Common myeloid progenitor, CD34-positive (primary cell): ENCODE measurements around the gene DEFB125.
"Not testable (repeated sequence)": the region's sequence is repeated elsewhere in the genome, so short reads cannot be mapped to it uniquely, and the experiment has no call there.

Source experiments
- CTCF ChIA-PET: fragments of 350-600 bp; sonication (Branson Sonifier 250); formaldehyde crosslinking; loops from one replicate; lab custom pipeline; 2021; ENCODE audit warnings: antibody characterized with exemption; lab: Charles Lee
- POLR2A ChIA-PET: fragments of 350-600 bp; sonication (Branson Sonifier 250); formaldehyde crosslinking; loops from one replicate; lab custom pipeline; 2021; ENCODE audit warnings: antibody characterized with exemption; lab: Charles Lee
- DNase-seq, 3 donors: peaks; one replicate each; pipeline versions ENCODE4 v3.0.0 to v3.0.0-alpha.2; 2013
- H3K27ac ChIP-seq, 2 experiments: 1 replicate in 1 of 2; 2 replicates in 1 of 2; pipeline ENCODE4 v1.7.0; 2013; ENCODE audit warnings: inconsistent platforms in 2 of 2, low read length in 2 of 2, mild to moderate bottlenecking in 2 of 2, low read depth in 1 of 2, moderate library complexity in 1 of 2; ENCODE audit not compliant: severe bottlenecking in 2 of 2, insufficient read depth in 1 of 2, poor library complexity in 1 of 2
- H3K27me3 ChIP-seq, 5 experiments: replicated peaks in 2 of 5; 1 replicate in 3 of 5; 2 replicates in 2 of 5; pipeline versions ENCODE4 v1.6.1 to v1.7.0; 2013; ENCODE audit warnings: low read length in 4 of 5, mild to moderate bottlenecking in 2 of 5, moderate library complexity in 2 of 5, inconsistent platforms in 1 of 5; ENCODE audit not compliant: insufficient read depth in 5 of 5, control insufficient read depth in 4 of 5
- H3K36me3 ChIP-seq, 4 experiments: 1 replicate in 2 of 4; 2 replicates in 2 of 4; pipeline versions ENCODE4 v1.6.1 to v1.7.0; 2013; ENCODE audit warnings: low read length in 3 of 4, control low read depth in 1 of 4, mild to moderate bottlenecking in 1 of 4; ENCODE audit not compliant: control insufficient read depth in 4 of 4, insufficient read depth in 4 of 4
- H3K4me1 ChIP-seq, 4 experiments: 1 replicate in 3 of 4; 2 replicates in 1 of 4; pipeline versions ENCODE4 v1.6.1 to v1.7.1; 2013; ENCODE audit warnings: low read length in 3 of 4, mild to moderate bottlenecking in 3 of 4, control low read depth in 1 of 4, inconsistent platforms in 1 of 4, moderate library complexity in 1 of 4; ENCODE audit not compliant: control insufficient read depth in 4 of 4, insufficient read depth in 4 of 4; ENCODE audit errors: control extremely low read depth in 1 of 4
- H3K4me3 ChIP-seq, 7 experiments: 1 replicate in 4 of 7; 2 replicates in 3 of 7; pipeline versions ENCODE4 v1.5.1 to v1.7.0; 2013; ENCODE audit warnings: mild to moderate bottlenecking in 7 of 7, low read length in 6 of 7, moderate library complexity in 6 of 7, inconsistent platforms in 2 of 7, low read depth in 2 of 7, control low read depth in 1 of 7; ENCODE audit not compliant: insufficient read depth in 4 of 7, control insufficient read depth in 1 of 7; ENCODE audit errors: extremely low read depth in 1 of 7
- H3K9me3 ChIP-seq, 5 experiments: 1 replicate in 4 of 5; 2 replicates in 1 of 5; pipeline versions ENCODE4 v1.6.1 to v1.7.1; 2013; ENCODE audit warnings: low read length in 4 of 5, mild to moderate bottlenecking in 2 of 5, inconsistent platforms in 1 of 5, low read depth in 1 of 5, moderate library complexity in 1 of 5; ENCODE audit not compliant: control insufficient read depth in 4 of 5, insufficient read depth in 2 of 5; ENCODE audit errors: control extremely low read depth in 1 of 5
- WGBS: methylation state at CpG from one replicate; pipeline ENCODE4 v1.1.5; 2013; ENCODE audit not compliant: insufficient coverage; 5-methylcytosine and 5-hydroxymethylcytosine counted together

DEFB125 gene

DNA sequence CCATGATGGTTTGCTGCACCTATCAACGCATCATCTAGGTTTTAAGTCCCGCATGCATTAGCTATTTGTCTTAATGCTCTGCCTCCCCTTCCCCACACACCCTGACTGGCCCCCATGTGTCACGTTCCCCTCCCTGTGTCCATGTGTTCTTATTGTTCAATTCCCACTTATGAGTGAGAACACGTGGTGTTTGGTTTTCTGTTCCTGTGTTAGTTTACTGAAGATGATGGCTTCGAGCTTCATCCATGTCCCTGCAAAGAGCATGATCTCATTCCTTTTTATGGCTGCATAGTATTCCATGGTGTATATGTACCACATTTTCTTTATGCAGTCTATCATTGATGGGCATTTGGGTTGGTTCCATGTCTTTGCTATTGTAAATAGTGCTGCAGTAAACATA is 10.2 kb downstream of the DEFB125 start:
- H3K27me3 ChIP-seq, CTCF ChIA-PET, H3K27ac ChIP-seq, DNase-seq, H3K4me1 ChIP-seq, H3K4me3 ChIP-seq, POLR2A ChIA-PET, H3K36me3 ChIP-seq: not testable (repeated sequence)
- peaks cover 0 to 18% (median 5%) of the 10 kb centered on the region in 5 experiments for H3K9me3 ChIP-seq
- WGBS = 100% methylated on average over 1 of the region's 5 CpGs

DNA sequence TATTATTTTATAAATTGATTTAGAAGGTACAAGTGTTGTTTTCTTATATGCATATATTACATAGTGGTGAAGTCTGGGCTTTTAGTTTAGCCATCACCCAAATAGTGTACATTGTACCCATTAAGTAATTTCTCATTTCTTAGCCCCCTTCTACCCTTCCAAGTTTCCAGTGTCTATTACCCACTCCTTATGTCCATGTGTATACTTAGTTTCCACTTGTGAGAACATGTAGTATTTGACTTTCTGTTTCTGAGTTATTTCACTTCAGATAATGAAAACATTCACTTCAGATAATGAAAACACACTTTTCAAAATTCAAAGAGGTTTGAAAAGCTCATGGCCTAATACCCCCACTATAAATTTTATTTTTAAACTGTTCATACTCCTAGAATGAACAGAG is 14.5 kb downstream of the DEFB125 start:
- no peaks in the 10 kb centered on the region for H3K36me3 ChIP-seq
- no peak overlapping the region for H3K27ac ChIP-seq
- H3K4me3 ChIP-seq = no peak overlapping the region
- peaks cover 0 to 1% (median 0%) of the 10 kb centered on the region in 5 experiments for H3K9me3 ChIP-seq
- H3K27me3 ChIP-seq = peaks cover 1 to 11% (median 9%) of the 10 kb centered on the region in 5 experiments
- H3K4me1 ChIP-seq = no peaks in the 10 kb centered on the region
- CTCF ChIA-PET = no interaction called here
- POLR2A ChIA-PET = no interaction called here
- DNase-seq = no peak

DNA sequence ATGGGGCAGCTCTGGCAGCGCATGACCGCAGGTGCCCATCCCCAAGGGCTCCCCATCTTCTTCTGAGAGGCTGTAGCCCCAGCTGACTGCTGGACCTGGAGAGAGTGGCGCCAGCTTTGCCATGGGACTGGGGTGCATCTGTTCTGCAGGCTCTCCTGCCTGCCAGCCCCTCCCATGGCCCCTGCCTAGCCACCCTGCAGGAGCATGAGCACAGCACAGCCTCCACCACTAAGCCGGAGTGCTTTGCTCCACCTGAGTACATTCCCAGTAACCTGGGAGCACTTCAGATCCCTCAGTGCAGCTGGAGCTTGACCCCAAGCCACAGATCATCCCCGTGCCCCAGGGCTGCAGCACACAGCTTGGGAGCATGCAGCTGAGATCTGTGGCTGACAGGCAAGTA is 16.0 kb downstream of the DEFB125 start:
- Histone ChIP-seq H3K27me3 (peaks cover 1 to 15% (median 9%) of the 10 kb centered on the region in 5 experiments), H3K36me3 (no peaks in the 10 kb centered on the region), H3K9me3 (peaks cover 0 to 1% (median 0%) of the 10 kb centered on the region in 5 experiments), H3K27ac (no peak overlapping the region), H3K4me1 (no peaks in the 10 kb centered on the region), H3K4me3 (no peak overlapping the region)
- POLR2A ChIA-PET = no interaction called here
- WGBS = 92% methylated on average over 5 of the region's 5 CpGs
- no peak for DNase-seq
- CTCF ChIA-PET = interaction anchor here (1.5 kb wide), 1 partner anchor 23 kb away, joined by 3 read pairs; no protein-coding TSS in a partner anchor

DNA sequence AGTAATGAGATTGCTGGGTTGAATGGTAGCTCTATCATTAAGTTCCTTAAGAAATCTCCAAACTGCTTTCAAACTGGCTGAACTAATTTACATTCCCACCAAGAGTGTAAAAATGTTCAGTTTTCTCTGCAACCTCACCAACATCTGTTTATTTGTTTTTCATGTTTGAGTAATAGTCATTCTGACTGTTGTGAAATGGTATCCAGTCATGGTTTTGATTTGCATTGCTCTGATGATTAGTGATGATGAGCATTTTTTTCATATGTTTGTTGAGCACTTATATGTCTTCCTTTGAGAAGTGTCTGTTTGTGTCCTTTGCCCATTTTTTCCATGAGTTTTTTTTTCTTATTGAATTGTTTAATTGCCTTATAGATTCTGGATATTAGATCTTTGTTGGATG is 24.9 kb downstream of the DEFB125 start:
- Histone ChIP-seq H3K4me1 (no peaks in the 10 kb centered on the region), H3K27me3 (peaks cover 0 to 8% (median 4%) of the 10 kb centered on the region in 5 experiments), H3K36me3 (no peaks in the 10 kb centered on the region), H3K4me3 (no peak overlapping the region), H3K9me3 (peaks cover 0 to 16% (median 2%) of the 10 kb centered on the region in 5 experiments), H3K27ac (no peak overlapping the region)
- DNase-seq = no peak
- ChIA-PET POLR2A (no interaction called here), CTCF (no interaction called here)

DNA sequence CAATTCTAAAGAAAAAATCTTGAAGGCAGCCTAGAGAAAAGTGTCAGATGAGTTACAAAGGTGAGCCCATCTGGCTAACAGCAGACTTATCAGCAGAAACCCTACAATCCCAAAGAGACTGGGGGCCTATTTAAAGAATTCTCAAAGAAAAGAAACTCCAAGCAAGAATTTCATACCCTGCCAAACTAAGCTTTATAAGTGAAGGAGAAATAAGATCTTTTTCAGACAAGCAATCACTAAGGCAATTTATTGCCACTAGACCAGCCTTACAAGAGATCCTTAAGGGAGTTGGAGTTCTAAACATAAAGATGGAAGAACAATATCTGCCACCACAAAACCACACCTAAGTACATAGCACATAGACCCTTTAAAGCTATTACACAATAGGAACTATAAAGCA is 30.0 kb downstream of the DEFB125 start:
- H3K4me3 ChIP-seq = no peak overlapping the region
- ChIA-PET POLR2A (no interaction called here), CTCF (no interaction called here)
- H3K27me3 ChIP-seq = peaks cover 0 to 12% (median 5%) of the 10 kb centered on the region in 5 experiments
- H3K4me1 ChIP-seq = no peaks in the 10 kb centered on the region
- H3K27ac ChIP-seq = no peak overlapping the region
- H3K9me3 ChIP-seq = peaks cover 0 to 23% (median 6%) of the 10 kb centered on the region in 5 experiments
- DNase-seq = no peak
- H3K36me3 ChIP-seq = no peaks in the 10 kb centered on the region

DNA sequence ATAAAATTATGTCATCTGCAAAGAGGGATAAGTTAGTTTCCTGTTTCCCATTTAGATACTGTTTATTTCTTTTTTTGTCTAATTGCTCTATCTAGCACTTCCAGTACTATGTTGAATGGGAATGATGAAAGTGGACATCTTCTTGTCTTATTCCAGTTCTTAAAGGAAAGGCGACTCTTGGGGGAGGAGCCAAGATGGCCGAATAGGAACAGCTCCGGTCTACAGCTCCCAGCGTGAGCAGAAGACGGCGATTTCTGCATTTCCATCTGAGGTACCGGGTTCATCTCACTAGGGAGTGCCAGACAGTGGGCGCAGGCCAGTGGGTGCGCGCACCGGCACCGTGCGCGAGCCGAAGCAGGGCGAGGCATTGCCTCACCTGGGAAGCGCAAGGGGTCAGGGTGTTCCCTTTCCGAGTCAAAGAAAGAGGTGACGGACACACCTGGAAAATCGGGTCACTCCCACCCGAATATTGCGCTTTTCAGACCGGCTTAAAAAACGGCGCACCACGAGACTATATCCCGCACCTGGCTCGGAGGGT is 42.4 kb downstream of the DEFB125 start:
- CTCF ChIA-PET = not testable (repeated sequence)
- WGBS = 94% methylated on average over 18 of the region's 28 CpGs

DNA sequence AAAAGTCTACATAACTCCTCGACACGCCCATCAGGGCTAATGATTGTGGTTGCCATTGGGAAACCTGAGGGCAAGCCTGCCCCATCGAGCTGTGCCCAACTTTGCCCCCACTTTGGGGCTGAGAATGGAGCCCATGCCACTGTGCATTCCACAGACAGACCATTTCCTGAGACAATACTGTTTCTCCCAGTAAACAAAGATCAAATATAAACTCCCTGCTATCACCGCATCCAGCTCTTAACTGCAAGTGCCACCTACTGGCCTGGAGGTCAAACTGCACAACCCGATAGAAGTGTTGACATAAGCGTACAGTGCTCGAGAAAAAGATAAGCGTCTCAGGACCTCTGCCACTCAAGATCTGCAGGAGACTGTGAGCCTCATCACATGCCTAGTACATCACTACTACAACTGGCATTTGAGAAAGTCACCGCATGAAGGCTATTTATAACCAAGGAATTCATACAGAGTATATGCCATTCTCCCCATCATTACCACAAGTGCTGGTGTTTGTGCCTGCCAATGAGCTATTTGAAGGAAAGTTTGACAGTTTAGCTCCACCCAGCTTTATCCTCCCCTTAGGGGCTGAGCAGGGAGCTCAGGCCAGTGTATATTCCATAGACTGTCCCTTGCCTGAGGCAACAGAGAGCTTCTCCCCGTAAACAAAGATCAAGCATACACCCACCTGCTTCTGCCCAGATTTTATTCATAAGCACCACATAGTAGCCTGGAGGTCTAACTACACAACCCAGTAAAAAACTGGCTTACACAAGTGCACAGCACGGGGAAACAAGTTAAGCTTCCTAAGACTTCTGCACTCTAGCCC is 50.4 kb downstream of the DEFB125 start:
- Histone ChIP-seq H3K9me3 (peaks cover 0 to 4% (median 0%) of the 10 kb centered on the region in 5 experiments), H3K27me3 (peaks cover 0 to 20% (median 6%) of the 10 kb centered on the region in 5 experiments), H3K4me1 (no peaks in the 10 kb centered on the region), H3K36me3 (no peaks in the 10 kb centered on the region), H3K27ac (no peak overlapping the region), H3K4me3 (no peak overlapping the region)
- DNase-seq = peak in 2 of 3 donors; percentile 5 to 8
- WGBS = 97% methylated on average over 10 of the region's 11 CpGs
- CTCF ChIA-PET = no interaction called here
- POLR2A ChIA-PET = no interaction called here

More for the DNA sequence above, 42.4 kb downstream of the DEFB125 start:
- H3K4me3 ChIP-seq, H3K4me1 ChIP-seq, H3K36me3 ChIP-seq, H3K9me3 ChIP-seq, H3K27me3 ChIP-seq, DNase-seq, H3K27ac ChIP-seq, POLR2A ChIA-PET: not testable (repeated sequence)
